ENCODE results near the gene SKIDA1. TPM values are rescaled to one million over a fixed set of nuclear protein-coding genes. Genes with fewer than 3 reads are reported as not detected.
"Not testable (repeated sequence)": the region's sequence is repeated elsewhere in the genome, so short reads cannot be mapped to it uniquely, and the experiment has no call there.

Gene SKIDA1
- total and polyA plus RNA-seq, 2 of the 4 experiments (the other 2 are of a cell fraction), result 0.36 to 0.72 TPM

- ATAC-seq (ENCODE audit: low read depth); H3K56ac ChIP-seq (ENCODE audit: extremely low read depth, insufficient read depth, low read length); DNase-seq; H4K91ac ChIP-seq (ENCODE audit: insufficient read depth, low read depth, low read length); H2BK5ac ChIP-seq (ENCODE audit: low read depth, low read length, poor library complexity, severe bottlenecking); H3K36me3 ChIP-seq (ENCODE audit: control insufficient read depth, insufficient read depth, low read length); H3K23ac ChIP-seq (ENCODE audit: low read depth, low read length); H2AK5ac ChIP-seq (ENCODE audit: low read depth, low read length); H2BK15ac ChIP-seq (ENCODE audit: low read depth, low read length); H3K18ac ChIP-seq (ENCODE audit: low read depth, low read length); H2AFZ ChIP-seq (replicated peaks; ENCODE audit: low read length, poor library complexity); H3K14ac ChIP-seq (replicated peaks; ENCODE audit: low read depth, low read length); H2AK9ac ChIP-seq (replicated peaks; ENCODE audit: low read depth, low read length, poor library complexity); CTCF ChIA-PET; H3K4me1 ChIP-seq (ENCODE audit: control insufficient read depth, insufficient read depth, low read length); H3K4me3 ChIP-seq (ENCODE audit: insufficient read depth, low read depth, low read length); H3K4me2 ChIP-seq (ENCODE audit: low read depth, low read length); H2BK20ac ChIP-seq (ENCODE audit: low read depth, low read length); H3K4ac ChIP-seq (ENCODE audit: low read depth, low read length); POLR2A ChIA-PET (ENCODE audit: unreplicated experiment); H4K8ac ChIP-seq (ENCODE audit: low read depth in 2 of 2, low read length in 2 of 2); H3K9me1 ChIP-seq (ENCODE audit: insufficient read depth, low read length); in situ Hi-C loops (cut with MboI; ENCODE audit: low sequenced_read_pairs); dilution Hi-C loops (cut with HindIII; ENCODE audit: low sequenced_read_pairs, unreplicated experiment); BruUV-seq (replicated peaks); H4K5ac ChIP-seq (ENCODE audit: low read depth, low read length); H2BK120ac ChIP-seq (ENCODE audit: low read depth, low read length); H3K9me3 ChIP-seq (ENCODE audit: control insufficient read depth, insufficient read depth, low read length); H3K27me3 ChIP-seq (ENCODE audit: control insufficient read depth, insufficient read depth, low read length); intact Hi-C loops (cut with micrococcal nuclease); H3K27ac ChIP-seq (ENCODE audit: insufficient read depth, low read length); H3K9ac ChIP-seq (ENCODE audit: low read depth, low read length): not testable (repeated sequence)
- peaks cover 48% of the 10 kb centered on the region for H4K20me1 ChIP-seq (ENCODE audit: insufficient read depth, low read length)
- H3K79me1 ChIP-seq (ENCODE audit: low read depth in 1 of 2, low read length in 2 of 2), result peaks cover 16 to 52% of the 10 kb centered on the region in 2 experiments
- no CpG with 5 or more reads among the region's 2 CpGs for WGBS, 2 experiments (ENCODE audit: extremely low coverage in 2 of 2, insufficient read length in 1 of 2)
Observed at GRCh38 chr10:21574514-21574913, 49.0 kb upstream of the SKIDA1 start.
